Limb (tissue), 2 donors: ENCODE results near the gene SETD5.

Experiments
- DNase-seq, 2 donors: peaks; one replicate each; pipeline ENCODE4 v3.0.0-alpha.2; 2016; ENCODE audit errors: extremely low spot score in 2 of 2

Gene SETD5

DNA sequence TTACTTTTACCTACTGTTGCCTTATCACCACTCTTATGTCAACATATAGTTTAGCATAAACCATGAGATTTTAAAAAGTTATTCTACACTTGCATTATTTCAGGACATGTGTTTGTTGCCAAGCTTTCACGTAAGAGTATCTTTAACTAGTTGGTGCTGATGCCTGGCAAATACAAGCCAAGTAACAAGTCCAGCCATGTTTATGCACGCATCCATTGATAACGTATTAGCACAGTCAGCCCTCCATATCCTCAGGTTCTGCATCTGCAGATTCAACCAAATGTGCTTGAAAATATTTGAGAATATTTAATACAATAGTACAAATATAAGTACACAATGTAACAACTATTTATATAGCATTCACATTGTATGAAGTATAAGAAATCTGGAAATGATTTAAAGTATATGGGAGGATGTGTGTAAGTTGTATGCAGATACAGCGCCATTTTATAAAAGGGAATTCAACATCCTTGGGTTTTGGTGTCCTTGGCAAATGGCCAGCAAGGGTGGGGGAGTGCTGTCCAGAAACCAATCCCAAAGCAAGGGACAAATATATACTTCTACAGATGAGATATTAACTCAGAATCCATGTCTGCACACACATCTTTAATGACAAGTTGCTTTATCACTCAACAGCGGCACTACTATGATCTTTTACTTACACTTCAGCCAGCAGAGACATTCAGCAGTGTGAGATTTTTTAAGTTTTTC, 8.7 kb upstream of the SETD5 start:
- DNase-seq: no peak

- no peak for DNase-seq
Measured at GRCh38 chr3:9390265-9390888, 7.0 kb upstream of the SETD5 start.

GRCh38 chr3:9392041-9392440, 5.4 kb upstream of the SETD5 start:
- no peak for DNase-seq

DNA sequence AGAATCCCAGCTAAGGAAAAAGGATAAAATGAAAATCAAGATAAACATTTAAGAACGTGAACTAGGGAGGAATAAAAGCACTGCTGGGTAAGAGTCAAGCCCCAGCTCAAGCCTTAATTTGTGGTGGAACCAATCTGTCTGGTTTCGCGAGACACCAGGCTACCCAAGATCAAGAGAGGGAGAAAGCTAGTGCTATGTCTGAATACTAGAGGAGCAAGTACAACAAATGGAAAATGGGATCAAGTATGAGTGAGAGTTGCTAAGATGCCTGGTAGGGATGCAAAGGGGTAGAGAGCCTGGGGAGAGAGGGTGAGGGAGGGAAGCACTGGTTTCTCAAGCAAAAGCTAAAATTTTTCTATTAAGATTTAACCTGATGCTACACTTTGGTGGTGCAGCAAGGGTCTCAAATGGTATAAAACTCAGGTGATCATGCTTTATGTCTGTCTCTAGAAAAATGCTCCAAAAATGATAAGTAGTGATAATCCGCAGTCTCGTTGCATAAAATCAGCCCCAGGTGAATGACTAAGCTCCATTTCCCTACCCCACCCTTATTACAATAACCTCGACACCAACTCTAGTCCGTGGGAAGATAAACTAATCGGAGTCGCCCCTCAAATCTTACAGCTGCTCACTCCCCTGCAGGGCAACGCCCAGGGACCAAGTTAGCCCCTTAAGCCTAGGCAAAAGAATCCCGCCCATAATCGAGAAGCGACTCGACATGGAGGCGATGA, 1.7 kb upstream of the SETD5 start:
- DNase-seq: no peak

DNA sequence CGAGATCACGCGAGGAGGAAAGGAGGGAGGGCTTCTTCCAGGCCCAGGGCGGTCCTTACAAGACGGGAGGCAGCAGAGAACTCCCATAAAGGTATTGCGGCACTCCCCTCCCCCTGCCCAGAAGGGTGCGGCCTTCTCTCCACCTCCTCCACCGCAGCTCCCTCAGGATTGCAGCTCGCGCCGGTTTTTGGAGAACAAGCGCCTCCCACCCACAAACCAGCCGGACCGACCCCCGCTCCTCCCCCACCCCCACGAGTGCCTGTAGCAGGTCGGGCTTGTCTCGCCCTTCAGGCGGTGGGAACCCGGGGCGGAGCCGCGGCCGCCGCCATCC, 1.1 kb upstream of the SETD5 start:
- DNase-seq: peak in 1 of 2 donors; percentile 92

DNA sequence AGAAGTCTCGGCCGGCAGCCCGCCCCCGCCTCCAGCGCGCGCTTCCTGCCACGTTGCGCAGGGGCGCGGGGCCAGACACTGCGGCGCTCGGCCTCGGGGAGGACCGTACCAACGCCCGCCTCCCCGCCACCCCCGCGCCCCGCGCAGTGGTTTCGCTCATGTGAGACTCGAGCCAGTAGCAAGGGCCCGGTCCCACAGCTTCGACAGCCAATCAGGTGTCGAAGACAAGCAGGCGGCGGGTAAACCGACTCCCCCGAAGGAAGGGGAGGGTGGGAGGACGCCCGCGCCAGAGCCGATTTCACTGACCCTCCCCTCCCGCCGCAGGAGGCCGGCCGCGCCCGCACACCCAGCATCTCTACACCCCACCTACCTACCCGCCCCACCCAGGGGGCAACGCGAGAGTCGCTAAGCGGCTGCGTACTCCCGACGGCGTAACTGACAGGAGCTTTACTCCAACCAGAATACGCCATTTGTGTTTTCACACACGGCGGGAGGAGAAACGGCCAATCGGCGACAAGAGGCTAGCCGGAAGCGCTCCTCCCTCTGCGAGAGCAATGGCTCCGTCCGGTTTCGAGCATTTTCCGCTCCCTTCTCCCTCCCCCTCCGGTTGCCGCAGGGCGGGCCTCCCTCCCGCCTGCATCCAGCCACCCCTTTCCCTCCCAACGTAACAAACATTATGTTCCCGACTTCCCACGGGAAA, 633 bp upstream of the SETD5 start:
- DNase-seq: peak; percentile 99 to 100

- peak in 1 of 2 donors; percentile 71 for DNase-seq
Measured at GRCh38 chr3:9397906-9398699, 688 bp downstream of the SETD5 start.

- DNase-seq: peak in 1 of 2 donors; percentile 39
Measured at GRCh38 chr3:9398700-9399336, 1.4 kb downstream of the SETD5 start.

- DNase-seq: no peak
Measured at GRCh38 chr3:9399337-9399703, 1.9 kb downstream of the SETD5 start.

DNA sequence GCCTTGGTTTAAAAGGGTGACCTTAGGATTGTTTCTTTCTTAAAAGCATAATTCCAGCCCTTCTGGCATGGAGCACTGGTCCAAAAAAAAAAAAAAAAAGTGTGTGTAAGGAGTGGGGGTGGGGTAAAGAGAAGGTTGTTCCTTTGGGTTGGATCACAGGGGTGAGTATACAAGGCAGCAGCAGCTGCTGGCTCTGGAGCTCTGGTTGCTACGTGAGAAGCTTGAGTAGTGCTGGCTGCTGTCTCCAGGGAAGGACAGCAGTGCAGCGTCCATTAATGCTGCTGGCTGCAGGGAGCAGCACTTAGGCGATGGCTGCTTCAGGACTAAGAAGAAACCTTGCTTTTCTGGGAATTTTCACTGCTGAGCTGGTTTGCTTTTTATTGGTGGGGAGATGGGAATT, 2.3 kb downstream of the SETD5 start:
- peak; percentile 75 to 92 for DNase-seq

DNA sequence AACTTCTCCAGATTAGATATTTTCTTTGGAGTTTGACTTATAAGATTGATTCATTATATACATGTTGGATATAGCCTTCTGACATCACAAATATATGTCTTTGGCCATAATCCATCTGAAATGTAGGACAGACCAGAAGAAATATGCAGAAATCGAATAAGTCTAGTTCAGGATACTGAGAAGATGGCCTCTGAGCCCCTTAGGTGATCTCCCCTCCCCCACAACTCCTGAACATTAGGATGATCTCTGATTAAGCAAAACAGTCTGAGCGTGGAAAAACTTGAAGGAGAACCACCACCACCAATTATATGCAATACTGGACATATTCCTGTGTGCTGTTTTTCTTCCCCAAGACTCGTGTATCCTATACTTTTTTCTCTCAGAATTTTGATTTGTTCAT, 3.2 kb downstream of the SETD5 start:
- no peak for DNase-seq

DNA sequence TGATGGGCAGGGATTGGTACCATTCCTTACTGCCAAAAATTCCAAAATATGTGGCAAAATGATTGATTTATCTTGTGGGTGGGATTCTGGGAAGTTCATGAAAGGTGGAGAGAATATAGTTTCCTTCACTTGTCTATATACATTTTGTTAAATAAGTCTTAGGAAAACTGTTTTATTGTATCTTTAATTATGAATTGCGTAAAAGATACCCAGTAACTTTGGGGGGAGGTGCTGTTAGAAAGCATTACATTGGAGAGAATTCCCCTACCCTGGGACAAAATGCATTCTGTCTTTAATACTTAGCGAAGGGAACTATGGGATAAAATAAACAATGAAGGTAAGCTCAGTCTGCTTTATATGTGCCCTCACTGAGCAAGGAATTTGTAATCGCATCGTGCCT, 4.6 kb downstream of the SETD5 start:
- no peak for DNase-seq

GRCh38 chr3:9402410-9403228, 5.2 kb downstream of the SETD5 start:
- peak in 1 of 2 donors; percentile 60 for DNase-seq

GRCh38 chr3:9403463-9403862, 6.0 kb downstream of the SETD5 start:
- no peak for DNase-seq

GRCh38 chr3:9404680-9405079, 7.3 kb downstream of the SETD5 start:
- DNase-seq: no peak

- DNase-seq: no peak
Measured at GRCh38 chr3:9405756-9406155, 8.3 kb downstream of the SETD5 start.

DNA sequence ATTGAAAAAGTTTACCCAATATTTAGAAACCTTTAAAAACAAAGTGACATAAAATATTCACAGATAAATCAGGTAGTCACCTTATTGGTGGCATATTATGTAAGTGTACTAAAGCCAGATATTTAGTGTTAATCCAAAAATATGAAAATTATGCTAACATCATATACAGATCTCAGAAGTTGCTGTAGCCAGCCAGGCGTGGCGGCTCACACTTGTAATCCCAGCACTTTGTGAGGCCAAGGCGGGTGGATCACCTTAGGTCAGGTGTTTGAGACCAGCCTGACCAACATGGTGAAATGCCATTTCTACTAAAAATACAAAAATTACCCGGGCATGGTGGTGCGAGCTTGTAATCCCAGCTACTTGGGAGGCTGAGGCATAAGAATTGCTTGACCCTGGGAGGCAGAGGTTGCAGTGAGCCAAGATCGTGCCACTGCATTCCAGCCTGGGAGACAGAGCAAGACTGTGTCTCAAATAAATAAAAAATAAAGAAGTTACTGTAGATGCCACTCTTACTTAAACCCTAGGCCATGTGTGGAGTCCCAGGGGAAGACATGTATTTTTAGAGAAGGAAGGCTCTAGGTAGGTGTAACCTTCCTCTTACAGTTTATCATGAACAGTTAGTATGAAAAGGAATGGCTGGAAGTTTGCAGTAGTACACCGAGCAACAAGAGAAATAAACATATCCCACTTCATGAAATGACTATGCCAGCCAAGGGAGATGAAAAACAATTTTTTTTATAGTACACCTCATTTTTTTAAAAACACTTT, 9.6 kb downstream of the SETD5 start:
- DNase-seq: no peak

- no peak for DNase-seq
Measured at GRCh38 chr3:9408061-9408460, 10.6 kb downstream of the SETD5 start.

- no peak for DNase-seq
Measured at GRCh38 chr3:9408546-9408945, 11.1 kb downstream of the SETD5 start.
